GM21737 (cell line): ENCODE results near the gene MS4A4A.
A peak's percentile ranks its signal among the peaks of the same experiment; 100 is the strongest.
"Not testable (repeated sequence)": the region's sequence is repeated elsewhere in the genome, so short reads cannot be mapped to it uniquely, and the experiment has no call there.

Source experiments
- ATAC-seq: cut with Tn5 transposase; IDR thresholded peaks from one replicate; pipeline ENCODE4 v1.9.1; 2021; ENCODE audit warnings: mild to moderate bottlenecking, moderate library complexity; ENCODE audit not compliant: unreplicated experiment

Gene MS4A4A

DNA sequence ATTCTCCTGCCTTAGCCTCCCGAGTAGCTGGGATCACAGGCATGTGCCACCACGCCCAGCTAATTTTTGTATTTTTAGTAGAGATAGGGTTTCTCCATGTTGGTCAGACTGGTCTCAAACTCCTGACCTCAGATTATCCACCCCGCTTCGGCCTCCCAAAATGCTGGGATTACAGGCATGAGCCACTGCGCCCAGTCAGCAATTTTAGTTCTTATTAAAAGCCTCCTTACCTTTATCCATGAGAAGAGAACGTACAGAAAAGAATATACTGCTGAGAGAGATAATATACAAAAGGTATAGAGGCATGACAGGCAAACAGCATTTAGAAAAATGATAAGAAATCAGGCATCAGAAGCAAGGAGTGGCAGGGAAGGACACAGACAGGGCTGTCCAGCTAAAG lies 21.4 kb downstream of the MS4A4A start:
- ATAC-seq, result not testable (repeated sequence)

DNA sequence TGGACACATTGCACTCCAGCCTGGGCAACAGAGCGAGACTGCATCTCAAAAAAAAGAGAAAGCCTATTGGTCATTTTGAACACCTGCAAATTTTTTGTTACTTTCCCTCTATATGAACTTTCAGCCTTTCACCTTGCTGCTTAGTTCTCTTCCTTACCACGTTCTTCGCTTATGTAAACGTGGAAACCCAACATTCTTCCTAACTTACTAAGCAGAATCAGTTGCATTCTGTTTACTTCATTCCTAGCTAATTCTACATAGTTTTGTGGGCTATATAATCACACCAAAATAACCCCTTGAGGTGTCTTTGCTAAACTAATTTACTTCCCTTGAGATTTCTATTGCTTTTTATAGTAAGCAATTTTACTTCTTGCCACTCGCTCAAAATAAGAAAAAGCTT lies 23.2 kb downstream of the MS4A4A start:
- ATAC-seq, result no peak

DNA sequence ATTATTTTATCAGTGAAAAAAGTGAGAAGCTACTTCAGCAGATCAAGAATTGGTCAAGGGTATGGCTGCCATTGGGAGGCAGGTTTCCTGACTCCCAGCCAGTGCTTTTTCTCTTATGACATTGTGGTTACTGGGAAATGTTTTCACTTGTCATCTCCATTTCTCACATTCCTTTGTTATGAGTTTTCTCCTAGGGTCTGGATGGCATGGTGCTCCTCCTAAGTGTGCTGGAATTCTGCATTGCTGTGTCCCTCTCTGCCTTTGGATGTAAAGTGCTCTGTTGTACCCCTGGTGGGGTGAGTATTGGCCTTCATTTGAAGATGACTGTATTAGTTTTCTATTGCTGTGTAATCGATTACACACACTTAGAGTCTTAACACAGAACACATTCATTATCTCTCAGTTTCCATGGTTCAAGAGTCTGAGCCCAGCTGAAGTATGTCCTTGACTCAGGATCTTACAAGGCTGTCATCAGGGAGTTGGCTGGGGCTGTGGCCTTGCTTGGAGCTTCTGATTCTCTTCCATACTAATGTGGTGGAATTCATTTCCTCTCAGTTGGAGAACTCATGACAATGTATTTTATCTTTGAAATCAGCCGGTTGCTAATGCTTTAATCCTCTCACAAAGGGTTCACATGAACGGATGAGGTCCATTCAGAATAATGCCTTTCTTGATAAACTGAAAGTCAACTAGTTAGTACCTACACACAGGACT lies 25.6 kb downstream of the MS4A4A start:
- no peak for ATAC-seq

DNA sequence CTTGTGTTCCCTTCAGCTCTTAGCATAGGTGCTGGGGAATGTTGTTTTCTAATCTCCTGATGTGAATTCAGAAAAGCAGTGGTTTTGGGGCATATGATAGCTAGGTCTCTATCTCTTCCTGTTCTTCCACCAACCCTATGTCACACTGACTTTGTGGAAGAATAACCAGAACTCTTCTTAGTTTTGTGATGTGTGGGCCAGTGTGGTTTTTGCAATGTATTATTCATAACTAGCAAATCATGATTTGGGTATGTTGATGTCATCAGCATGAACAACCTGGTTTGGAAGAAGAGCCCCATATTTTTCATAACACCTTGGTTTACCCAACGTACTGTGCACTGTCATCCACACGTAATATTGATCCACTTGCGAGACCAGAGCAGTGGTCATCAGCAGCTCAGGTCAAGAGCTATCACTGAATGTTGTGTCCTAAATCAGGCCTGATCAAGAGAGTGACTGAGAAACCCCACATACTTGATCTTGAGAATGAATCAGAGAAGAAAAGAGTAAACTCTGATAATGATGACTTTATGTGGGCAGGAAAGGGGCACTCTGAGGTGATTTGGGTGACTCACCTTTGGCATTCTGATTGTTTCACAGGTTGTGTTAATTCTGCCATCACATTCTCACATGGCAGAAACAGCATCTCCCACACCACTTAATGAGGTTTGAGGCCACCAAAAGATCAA lies 27.2 kb downstream of the MS4A4A start:
- no peak for ATAC-seq

DNA sequence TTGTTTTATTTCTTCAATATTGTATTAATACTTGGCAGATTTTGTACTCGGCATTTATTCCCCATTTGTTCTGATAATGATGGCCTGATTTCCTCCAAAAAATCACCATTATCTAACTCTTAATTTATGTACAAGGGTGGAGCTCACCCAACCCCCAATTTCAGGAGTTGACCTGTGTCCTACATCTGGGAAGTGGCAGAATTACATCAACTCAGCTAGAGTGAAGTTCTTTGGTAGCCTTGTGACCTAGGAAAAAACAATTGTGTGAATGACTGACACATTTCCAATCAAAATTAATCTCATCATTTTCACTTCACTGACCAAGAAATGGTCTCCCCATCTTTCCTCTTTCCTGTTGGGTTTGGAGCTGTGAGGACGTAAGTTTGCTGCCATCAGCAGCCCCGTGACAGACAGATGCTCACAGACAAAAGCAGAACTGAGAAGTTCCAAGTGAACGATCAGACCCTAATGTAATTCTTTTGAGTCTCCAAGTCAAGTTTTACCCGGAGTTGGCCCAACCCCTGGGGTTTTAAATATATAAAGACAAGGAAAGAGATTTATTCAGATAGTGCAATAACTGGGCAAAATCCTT lies 30.0 kb downstream of the MS4A4A start:
- no peak for ATAC-seq

DNA sequence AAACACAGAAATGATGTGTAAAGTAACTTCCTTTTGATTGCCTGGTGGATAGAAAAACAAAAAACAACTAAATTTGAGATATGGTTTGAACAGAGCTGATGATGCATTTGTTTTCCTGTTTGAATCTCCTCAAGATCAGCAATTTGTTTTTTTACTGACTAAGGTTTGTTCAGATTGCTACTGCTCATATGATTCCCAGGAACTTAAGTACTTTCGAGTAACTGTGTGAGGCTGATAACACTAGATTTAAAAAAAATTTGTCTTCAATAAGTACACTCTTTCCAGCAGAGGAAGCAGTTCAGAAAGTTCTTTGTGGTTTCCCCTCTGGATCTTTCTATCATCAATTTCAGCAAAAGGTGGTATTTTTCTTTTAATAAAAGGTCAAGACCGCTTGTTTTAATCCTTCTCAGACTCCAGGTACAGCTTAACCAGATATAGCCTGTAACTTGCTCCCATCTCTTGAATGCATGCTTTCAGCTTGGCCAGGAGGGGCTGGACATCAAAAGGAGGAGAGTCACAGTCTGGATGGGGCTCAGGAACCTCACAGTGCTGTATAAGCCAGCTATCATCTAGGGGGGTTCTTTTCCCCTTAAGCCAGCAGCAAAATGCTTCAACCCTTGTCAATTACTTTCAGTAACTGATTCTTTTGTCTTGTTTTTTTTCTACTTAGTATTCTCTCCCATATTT lies 34.3 kb downstream of the MS4A4A start:
- no peak for ATAC-seq

- ATAC-seq, result no peak
Observed at GRCh38 chr11:60315871-60316270, 35.4 kb downstream of the MS4A4A start.

DNA sequence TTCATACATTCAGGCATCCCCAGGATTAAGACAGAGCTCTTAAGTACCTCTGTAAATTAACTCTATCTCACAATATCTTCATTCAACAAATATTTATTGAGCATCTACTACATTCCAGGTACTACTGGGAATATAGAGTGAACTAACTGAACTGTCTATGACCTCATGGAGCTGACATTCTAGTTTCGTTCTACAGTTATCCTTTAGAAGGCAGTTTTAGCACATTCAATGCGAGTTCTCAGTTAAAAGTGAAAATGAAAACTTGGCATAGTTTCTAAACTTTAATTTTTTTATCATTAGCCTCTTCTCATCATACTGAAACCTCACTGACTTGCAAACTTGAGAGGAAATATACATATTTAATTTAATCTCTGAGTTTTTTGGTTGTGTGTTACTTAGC lies 35.9 kb downstream of the MS4A4A start:
- ATAC-seq, result no peak

DNA sequence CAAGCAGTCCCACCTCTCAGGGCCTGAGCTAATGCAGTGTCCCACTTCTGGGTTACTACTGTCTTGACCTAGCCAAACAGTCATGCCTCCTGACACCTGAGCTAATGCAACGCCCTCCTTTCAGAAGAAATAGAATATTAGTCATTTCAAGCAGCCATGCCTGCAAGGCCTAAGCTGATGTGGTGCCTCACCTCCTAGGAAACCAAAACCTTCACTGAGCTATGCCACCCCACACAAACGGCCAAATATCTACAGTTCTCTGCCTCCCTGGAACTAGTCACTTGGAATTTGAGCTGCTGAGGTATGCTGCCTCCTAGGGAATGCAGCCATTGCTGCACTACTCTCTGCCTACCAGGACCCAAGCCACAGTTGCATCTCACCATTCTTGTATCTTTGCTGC lies 38.3 kb downstream of the MS4A4A start:
- no peak for ATAC-seq

DNA sequence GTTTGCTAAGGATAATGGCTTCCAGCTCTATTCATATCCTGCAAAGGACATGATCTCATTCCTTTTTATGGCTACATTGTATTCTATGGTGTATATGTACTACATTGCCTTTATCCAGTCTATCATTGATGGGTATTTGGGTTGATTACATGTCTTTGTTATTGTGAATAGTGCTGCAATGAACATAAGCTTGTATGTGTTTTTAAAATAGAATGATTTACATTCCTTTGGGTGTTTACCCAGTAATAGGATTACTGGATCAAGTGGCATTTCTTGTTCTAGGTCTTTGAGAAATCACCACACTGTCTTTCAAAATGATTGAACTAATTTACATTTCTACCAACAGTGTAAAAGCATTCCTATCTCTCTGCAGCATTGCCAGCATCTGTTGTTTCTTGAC lies 40.6 kb downstream of the MS4A4A start:
- ATAC-seq, result no peak

DNA sequence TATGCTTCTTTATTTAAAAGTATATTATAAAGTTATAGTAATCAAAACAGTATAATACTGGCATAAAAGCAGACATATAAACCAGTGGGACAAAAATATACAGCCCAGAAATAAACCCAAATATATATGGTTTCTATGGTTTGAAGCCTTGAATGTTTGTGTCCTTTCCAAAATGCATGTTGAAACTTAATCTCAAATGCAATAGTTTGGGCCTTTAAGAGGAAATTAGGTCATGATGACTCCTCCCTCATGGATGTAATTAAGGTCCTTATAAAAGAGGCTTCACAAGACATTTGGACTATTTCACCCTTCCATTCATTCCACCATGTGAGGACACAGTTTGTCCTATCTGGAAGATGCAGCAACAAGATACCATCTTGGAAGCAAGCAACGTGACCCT lies 46.5 kb downstream of the MS4A4A start, which contains the start of gene MS4A6E:
TSS of gene MS4A6E (plus strand) at position 301 of the 400 bp plus-strand sequence. CDS start 7,641 bp downstream, outside the sequence.
- ATAC-seq, result no peak

GRCh38 chr11:60328460-60328859 lies 48.0 kb downstream of the MS4A4A start:
- ATAC-seq, result no peak

- no peak for ATAC-seq
Observed at GRCh38 chr11:60332846-60333245, 52.4 kb downstream of the MS4A4A start.

DNA sequence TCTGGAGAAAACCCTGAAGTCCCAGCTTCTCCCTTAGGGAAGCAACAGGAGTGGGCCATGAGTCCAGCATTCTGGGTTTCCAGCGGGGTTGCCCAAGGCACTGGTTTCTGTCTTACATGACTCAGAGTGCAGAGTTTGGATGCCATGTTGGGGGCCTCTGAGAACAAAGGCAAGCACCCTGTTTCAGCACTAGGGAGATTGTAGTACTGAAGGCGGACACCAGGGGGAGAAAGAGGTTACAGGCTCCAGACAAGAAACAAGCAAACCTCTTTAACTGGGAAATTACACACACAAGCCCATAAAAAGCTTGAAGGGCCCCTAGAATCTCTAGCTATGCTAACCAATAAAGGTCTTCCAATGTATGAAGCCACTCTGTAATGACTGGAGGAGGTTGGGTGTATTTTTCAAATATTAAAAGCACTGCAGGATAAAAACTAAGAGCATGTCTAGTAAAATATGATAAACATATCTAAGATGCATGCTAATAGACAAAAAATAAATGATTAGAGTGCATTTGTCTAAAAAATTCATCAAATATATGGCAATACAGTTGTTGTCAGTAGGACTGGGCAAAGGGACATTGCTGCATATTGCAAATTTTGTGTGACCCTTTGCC lies 53.6 kb downstream of the MS4A4A start:
- ATAC-seq, result peak; percentile 59

DNA sequence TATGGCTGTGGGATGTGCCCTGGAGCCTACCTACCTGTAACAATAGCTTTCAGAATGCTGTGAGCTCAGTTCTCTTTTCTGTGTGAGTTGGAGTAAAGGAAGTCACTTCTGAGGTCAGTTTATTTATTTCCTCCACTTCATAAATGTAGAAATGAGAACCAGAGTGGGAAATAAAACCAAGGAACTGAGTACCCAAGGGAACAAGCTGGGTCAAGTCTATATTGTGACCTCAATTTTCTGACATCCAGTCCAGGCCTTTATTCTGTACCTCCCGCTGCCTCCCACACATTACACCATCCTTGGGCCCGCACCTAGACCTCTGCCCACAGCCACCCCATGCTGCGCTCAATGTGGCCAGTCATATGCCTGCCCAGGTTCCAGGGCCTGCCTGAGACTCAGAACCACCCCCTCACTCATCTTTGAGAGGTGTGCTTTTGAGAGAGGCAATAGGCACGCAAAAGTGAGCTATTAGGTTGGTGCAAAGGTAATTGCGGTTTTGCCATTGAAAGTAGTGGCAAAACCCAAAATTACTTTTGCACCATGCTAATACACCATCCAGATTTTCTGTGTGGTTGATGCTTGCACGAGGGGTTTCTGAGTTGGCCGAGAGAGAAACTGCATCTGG lies 56.4 kb downstream of the MS4A4A start:
- ATAC-seq, result no peak

GRCh38 chr11:60338053-60338452 lies 57.6 kb downstream of the MS4A4A start:
- no peak for ATAC-seq

- ATAC-seq, result no peak
Observed at GRCh38 chr11:60339356-60339755, 58.9 kb downstream of the MS4A4A start.

- ATAC-seq, result no peak
Observed at GRCh38 chr11:60343094-60343704, 62.7 kb downstream of the MS4A4A start.

DNA sequence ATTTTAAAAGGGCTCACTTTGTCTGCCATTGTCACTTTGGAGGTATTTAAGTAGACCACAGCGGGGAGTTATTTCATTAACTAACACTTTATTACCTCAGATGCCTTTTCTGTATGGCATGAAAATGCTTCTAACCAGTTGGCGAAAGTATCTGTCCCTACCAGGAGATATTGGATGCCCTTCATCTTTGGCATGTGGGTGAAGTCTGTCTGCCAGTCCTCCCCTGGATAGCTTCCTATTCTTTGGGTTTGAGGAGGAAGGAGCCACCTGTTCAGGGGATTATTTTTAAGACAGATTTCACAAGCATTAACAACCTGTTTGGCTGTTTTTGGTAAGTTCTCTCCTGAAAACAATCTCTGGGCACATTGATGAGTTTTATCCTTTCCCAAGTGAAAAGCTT lies 63.7 kb downstream of the MS4A4A start:
- no peak for ATAC-seq

DNA sequence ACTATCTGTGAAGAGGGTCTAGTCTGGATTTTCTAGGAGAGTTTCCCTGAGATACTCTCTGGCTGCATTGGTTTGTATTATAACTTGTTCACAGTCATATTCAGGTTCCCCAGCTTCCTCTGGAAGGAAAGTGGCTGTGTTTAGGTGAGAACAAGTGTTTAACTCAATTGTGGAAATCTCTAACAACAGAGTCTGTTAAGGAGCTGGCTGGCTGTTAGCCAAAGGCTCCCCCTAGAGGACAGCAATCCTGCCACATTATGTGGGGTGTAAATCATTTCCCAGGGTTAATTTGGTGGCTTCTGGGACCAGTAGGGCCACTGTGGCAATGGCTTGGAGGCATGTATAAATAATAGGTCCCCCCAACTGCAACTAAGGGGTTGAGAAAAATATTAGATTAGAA lies 65.0 kb downstream of the MS4A4A start:
- ATAC-seq, result no peak
